HEK293 (cell line): ENCODE data around the gene PTPRH.
A peak's percentile ranks its signal among the peaks of the same experiment; 100 is the strongest.

Source experiments
- CTCF ChIA-PET: fragments of 350-600 bp; formaldehyde crosslinking; extraction: SDS; loops from one replicate; lab custom pipeline; 2021; ENCODE audit warnings: antibody characterized with exemption; lab: Yijun Ruan, JAX
- POLR2A ChIA-PET: fragments of 300-600 bp; formaldehyde crosslinking; extraction: SDS; loops from one replicate; lab custom pipeline; 2020; ENCODE audit warnings: antibody characterized with exemption, inconsistent platforms; lab: Yijun Ruan, JAX
- H3K27ac ChIP-seq: fragments of 200-500 bp; sonication (Bioruptor generic); 2 replicates; pipeline ENCODE4 v1.5.1; 2014; ENCODE audit warnings: low read depth, low read length, control low read depth, inconsistent platforms; ENCODE audit errors: extremely low read depth
- H3K36me3 ChIP-seq, 2 experiments: fragments of 200-500 bp in 1 of 2; sonication (Bioruptor generic) in 1 of 2; 1 replicate in 1 of 2; 2 replicates in 1 of 2; pipeline ENCODE4 v1.5.1; 2014 to 2017; ENCODE audit warnings: inconsistent platforms in 2 of 2, low read length in 2 of 2; ENCODE audit not compliant: control insufficient read depth in 2 of 2, insufficient read depth in 1 of 2
- H3K4me1 ChIP-seq: fragments of 200-500 bp; sonication (Bioruptor generic); 2 replicates; pipeline ENCODE4 v1.5.1; 2014; ENCODE audit warnings: mild to moderate bottlenecking, low read length, inconsistent platforms; ENCODE audit not compliant: control insufficient read depth, insufficient read depth
- H3K4me3 ChIP-seq: 2 replicates; pipeline ENCODE4 v1.5.1; 2011; ENCODE audit warnings: low read depth, mild to moderate bottlenecking, control low read depth, low read length, moderate library complexity
- H3K9me3 ChIP-seq: fragments of 200-500 bp; sonication (Bioruptor generic); 2 replicates; pipeline ENCODE4 v1.5.1; 2014; ENCODE audit warnings: low read depth, low read length, inconsistent platforms; ENCODE audit not compliant: control insufficient read depth, insufficient read depth
- GLIS1 ChIP-seq: fragments of 450-650 bp; formaldehyde crosslinking; IDR thresholded peaks from 2 replicates; pipeline ENCODE4 v1.5.1; 2016; ENCODE audit warnings: missing biosample characterization, missing genetic modification characterization
- PRDM4 ChIP-seq: fragments of 450-650 bp; formaldehyde crosslinking; IDR thresholded peaks from 2 replicates; pipeline ENCODE4 v1.5.1; 2017; ENCODE audit warnings: missing biosample characterization, missing genetic modification characterization
- RBAK ChIP-seq: fragments of 450-650 bp; formaldehyde crosslinking; IDR thresholded peaks from 2 replicates; pipeline ENCODE4 v1.5.1; 2016; ENCODE audit warnings: missing biosample characterization, missing genetic modification characterization
- SETDB1 ChIP-seq: IDR thresholded peaks from one replicate; pipeline ENCODE4 v1.6.1; 2017; ENCODE audit warnings: mild to moderate bottlenecking, low read length, moderate library complexity, mixed read lengths; ENCODE audit not compliant: insufficient read length
- SP3 ChIP-seq: fragments of 450-650 bp; formaldehyde crosslinking; IDR thresholded peaks from 2 replicates; pipeline ENCODE4 v1.5.1; 2016; ENCODE audit warnings: missing biosample characterization, missing genetic modification characterization
- WT1 ChIP-seq: fragments of 450-650 bp; formaldehyde crosslinking; IDR thresholded peaks from 2 replicates; pipeline ENCODE4 v1.5.1; 2016; ENCODE audit warnings: missing biosample characterization, missing genetic modification characterization
- ZBTB17 ChIP-seq: fragments of 450-650 bp; formaldehyde crosslinking; IDR thresholded peaks from 2 replicates; pipeline ENCODE4 v1.5.1; 2016; ENCODE audit warnings: missing biosample characterization, missing genetic modification characterization
- ZNF112 ChIP-seq: fragments of 450-650 bp; formaldehyde crosslinking; IDR thresholded peaks from 2 replicates; pipeline ENCODE4 v1.5.0; 2017; ENCODE audit warnings: missing biosample characterization, missing genetic modification characterization
- ZNF132 ChIP-seq: fragments of 450-650 bp; formaldehyde crosslinking; IDR thresholded peaks from 2 replicates; pipeline ENCODE4 v1.5.1; 2017; ENCODE audit warnings: missing biosample characterization, missing genetic modification characterization, borderline replicate concordance
- ZNF138 ChIP-seq: fragments of 450-650 bp; formaldehyde crosslinking; IDR thresholded peaks from 2 replicates; pipeline ENCODE4 v1.5.1; 2016; ENCODE audit warnings: missing biosample characterization, missing genetic modification characterization, borderline replicate concordance
- ZNF2 ChIP-seq: fragments of 450-650 bp; formaldehyde crosslinking; IDR thresholded peaks from 2 replicates; pipeline ENCODE4 v1.5.1; 2016; ENCODE audit warnings: missing biosample characterization, missing genetic modification characterization
- ZNF214 ChIP-seq: fragments of 450-650 bp; formaldehyde crosslinking; IDR thresholded peaks from 2 replicates; pipeline ENCODE4 v1.5.1; 2017; ENCODE audit warnings: missing biosample characterization, mild to moderate bottlenecking, missing genetic modification characterization, borderline replicate concordance
- ZNF23 ChIP-seq: fragments of 450-650 bp; formaldehyde crosslinking; IDR thresholded peaks from 2 replicates; pipeline ENCODE4 v1.5.1; 2016; ENCODE audit warnings: missing biosample characterization, missing genetic modification characterization, borderline replicate concordance
- ZNF248 ChIP-seq: fragments of 450-650 bp; formaldehyde crosslinking; IDR thresholded peaks from 2 replicates; pipeline ENCODE4 v1.5.1; 2017; ENCODE audit warnings: missing biosample characterization, missing genetic modification characterization
- ZNF274 ChIP-seq, 2 experiments: fragments of 200-500 bp in 1 of 2; fragments of 450-650 bp in 1 of 2; sonication (Bioruptor generic) in 1 of 2; formaldehyde crosslinking in 1 of 2; IDR thresholded peaks; 2 replicates each; pipeline versions ENCODE4 v1.5.1 to v1.6.1; 2014 to 2016; ENCODE audit warnings: borderline replicate concordance in 1 of 2, inconsistent platforms in 1 of 2, low read length in 1 of 2, missing biosample characterization in 1 of 2, missing genetic modification characterization in 1 of 2
- ZNF560 ChIP-seq: fragments of 450-650 bp; formaldehyde crosslinking; IDR thresholded peaks from 2 replicates; pipeline ENCODE4 v1.5.1; 2017; ENCODE audit warnings: missing biosample characterization, missing genetic modification characterization, borderline replicate concordance
- ZNF654 ChIP-seq: fragments of 450-650 bp; formaldehyde crosslinking; IDR thresholded peaks from 2 replicates; pipeline ENCODE4 v1.5.1; 2016; ENCODE audit warnings: low read depth, missing biosample characterization, missing genetic modification characterization
- TF ChIP-seq, protein P1 (sequence below): fragments of 450-650 bp; formaldehyde crosslinking; IDR thresholded peaks from 2 replicates; pipeline ENCODE4 v1.5.1; 2016; ENCODE audit warnings: missing biosample characterization, missing genetic modification characterization
- TF ChIP-seq, protein P2 (sequence below): fragments of 450-650 bp; formaldehyde crosslinking; IDR thresholded peaks from 2 replicates; pipeline ENCODE4 v1.5.1; 2016; ENCODE audit warnings: missing biosample characterization, missing genetic modification characterization, borderline replicate concordance

PTPRH gene

GRCh38 chr19:55178781-55179599 is 30.3 kb downstream of the PTPRH start (continued):
- TF ChIP-seq, protein P1, sequence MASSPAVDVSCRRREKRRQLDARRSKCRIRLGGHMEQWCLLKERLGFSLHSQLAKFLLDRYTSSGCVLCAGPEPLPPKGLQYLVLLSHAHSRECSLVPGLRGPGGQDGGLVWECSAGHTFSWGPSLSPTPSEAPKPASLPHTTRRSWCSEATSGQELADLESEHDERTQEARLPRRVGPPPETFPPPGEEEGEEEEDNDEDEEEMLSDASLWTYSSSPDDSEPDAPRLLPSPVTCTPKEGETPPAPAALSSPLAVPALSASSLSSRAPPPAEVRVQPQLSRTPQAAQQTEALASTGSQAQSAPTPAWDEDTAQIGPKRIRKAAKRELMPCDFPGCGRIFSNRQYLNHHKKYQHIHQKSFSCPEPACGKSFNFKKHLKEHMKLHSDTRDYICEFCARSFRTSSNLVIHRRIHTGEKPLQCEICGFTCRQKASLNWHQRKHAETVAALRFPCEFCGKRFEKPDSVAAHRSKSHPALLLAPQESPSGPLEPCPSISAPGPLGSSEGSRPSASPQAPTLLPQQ (tag by site-specific recombination) = peak; percentile 96
- no peak for TF ChIP-seq ZNF138 (tag by site-specific recombination)

- POLR2A ChIA-PET = interaction anchor here (0.8 to 1.2 kb wide), 2 partner anchors 29 to 84 kb away, joined by 3 read pairs; no protein-coding TSS in a partner anchor
- peak; percentile 99 for TF ChIP-seq ZBTB17 (tag by site-specific recombination)
- no peak for TF ChIP-seq ZNF654
- TF ChIP-seq GLIS1 (tag by site-specific recombination) = no peak
- no peak for TF ChIP-seq ZNF112 (tag by site-specific recombination)
- TF ChIP-seq SP3 = 0 out of 2 replicates have a peak, but pooled peaks have one; percentile 22
- TF ChIP-seq ZNF23 (tag by site-specific recombination) = peak; percentile 100
- TF ChIP-seq SETDB1 = peak; percentile 37
- no peaks in the 10 kb centered on the region for H3K9me3 ChIP-seq
- H3K36me3 ChIP-seq = no peaks in the 10 kb centered on the region
- no peak overlapping the region for H3K4me3 ChIP-seq
- peaks cover 12% of the 10 kb centered on the region for H3K4me1 ChIP-seq
- CTCF ChIA-PET = interaction anchor here (0.8 to 3.6 kb wide), 3 partner anchors 10 to 36 kb away, joined by 3 to 22 read pairs (median 10); partner anchors contain the start of gene DNAAF3
- H3K27ac ChIP-seq = no peak overlapping the region
Observed at GRCh38 chr19:55176076-55176475, 33.2 kb downstream of the PTPRH start.

GRCh38 chr19:55175117-55175867 is 34.0 kb downstream of the PTPRH start:
- Histone ChIP-seq H3K4me3 (no peak overlapping the region), H3K36me3 (no peaks in the 10 kb centered on the region), H3K27ac (no peak overlapping the region)
- TF ChIP-seq RBAK (tag by site-specific recombination) (no peak), ZNF560 (tag by site-specific recombination) (no peak), ZNF248 (no peak), ZNF132 (tag by site-specific recombination) (no peak), ZNF274 (IDR thresholded peaks at IDR 0.05; ENCODE audit: low read length) (no peak), ZNF274 (tag by site-specific recombination; IDR thresholded peaks at IDR 0.05; ENCODE audit: borderline replicate concordance) (no peak), PRDM4 (tag by site-specific recombination) (no peak), ZNF214 (tag by site-specific recombination) (no peak), ZNF2 (tag by site-specific recombination) (no peak), WT1 (tag by site-specific recombination) (no peak)
- TF ChIP-seq, protein P2, sequence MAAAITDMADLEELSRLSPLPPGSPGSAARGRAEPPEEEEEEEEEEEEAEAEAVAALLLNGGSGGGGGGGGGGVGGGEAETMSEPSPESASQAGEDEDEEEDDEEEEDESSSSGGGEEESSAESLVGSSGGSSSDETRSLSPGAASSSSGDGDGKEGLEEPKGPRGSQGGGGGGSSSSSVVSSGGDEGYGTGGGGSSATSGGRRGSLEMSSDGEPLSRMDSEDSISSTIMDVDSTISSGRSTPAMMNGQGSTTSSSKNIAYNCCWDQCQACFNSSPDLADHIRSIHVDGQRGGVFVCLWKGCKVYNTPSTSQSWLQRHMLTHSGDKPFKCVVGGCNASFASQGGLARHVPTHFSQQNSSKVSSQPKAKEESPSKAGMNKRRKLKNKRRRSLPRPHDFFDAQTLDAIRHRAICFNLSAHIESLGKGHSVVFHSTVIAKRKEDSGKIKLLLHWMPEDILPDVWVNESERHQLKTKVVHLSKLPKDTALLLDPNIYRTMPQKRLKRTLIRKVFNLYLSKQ (tag by site-specific recombination) = no peak
- TF ChIP-seq, all 188 proteins: peak for 0
- Histone ChIP-seq H3K9me3 (no peaks in the 10 kb centered on the region), H3K4me1 (peaks cover 12% of the 10 kb centered on the region)
- ChIA-PET POLR2A (interaction anchor here (0.8 to 1.2 kb wide), 2 partner anchors 29 to 84 kb away, joined by 3 read pairs; no protein-coding TSS in a partner anchor), CTCF (interaction anchor here (0.8 to 3.6 kb wide), 5 partner anchors 9 to 194 kb away, joined by 3 to 22 read pairs (median 4); partner anchors contain the start of gene DNAAF3)
